ENCODE data around the gene DDN.

Gene DDN

DNA sequence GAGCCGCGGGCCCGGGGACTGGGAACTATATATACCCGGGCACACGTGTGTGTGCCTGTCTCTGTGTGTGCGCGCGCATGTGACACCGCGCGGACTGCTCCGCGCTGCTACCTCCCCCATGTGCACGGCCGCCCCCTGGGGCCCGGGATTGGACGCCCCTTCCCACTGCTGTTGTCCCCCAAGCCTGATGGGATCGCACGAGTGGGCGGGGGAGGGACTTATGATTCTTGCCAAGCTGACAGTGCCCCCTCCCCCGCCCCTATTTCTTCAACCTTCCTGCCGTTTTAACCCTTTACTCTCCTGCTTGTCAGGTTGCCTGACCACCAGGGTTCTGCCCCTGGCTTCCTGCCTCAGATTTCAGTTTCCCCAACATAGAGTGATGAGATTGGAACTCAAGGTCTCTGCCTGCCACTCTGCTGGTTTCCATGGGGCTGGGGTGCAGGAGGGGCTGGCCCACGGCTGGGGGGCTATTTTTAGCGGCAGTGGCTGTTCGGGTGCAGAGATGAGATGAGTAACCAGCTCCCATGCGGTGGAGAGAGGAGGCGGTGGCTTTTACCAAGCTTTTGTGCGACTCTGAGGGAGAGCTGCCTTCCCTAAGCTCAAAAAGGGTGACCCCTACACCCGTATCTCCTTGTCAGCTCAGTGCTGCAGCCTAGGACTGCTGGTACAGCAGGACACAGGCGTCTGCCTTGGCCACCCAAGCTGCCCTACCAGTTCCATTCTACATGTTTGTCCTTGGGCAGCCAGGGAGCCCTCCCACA lies at the start of gene DDN:
DDN (minus strand) TSS at position 5 of the 761 bp plus-strand sequence. CDS start 88 bp downstream, outside the sequence.
- peak; percentile 55 for DNase-seq

GRCh38 chr12:49048953-49049352 lies 49.8 kb upstream of the DDN start:
- no peak for DNase-seq

- DNase-seq = no peak
Measured at GRCh38 chr12:49046129-49046895, 47.1 kb upstream of the DDN start.

- no peak for DNase-seq
Measured at GRCh38 chr12:49044660-49045059, 45.5 kb upstream of the DDN start.

GRCh38 chr12:49043856-49044258 lies 44.7 kb upstream of the DDN start:
- DNase-seq = peak; percentile 40

DNA sequence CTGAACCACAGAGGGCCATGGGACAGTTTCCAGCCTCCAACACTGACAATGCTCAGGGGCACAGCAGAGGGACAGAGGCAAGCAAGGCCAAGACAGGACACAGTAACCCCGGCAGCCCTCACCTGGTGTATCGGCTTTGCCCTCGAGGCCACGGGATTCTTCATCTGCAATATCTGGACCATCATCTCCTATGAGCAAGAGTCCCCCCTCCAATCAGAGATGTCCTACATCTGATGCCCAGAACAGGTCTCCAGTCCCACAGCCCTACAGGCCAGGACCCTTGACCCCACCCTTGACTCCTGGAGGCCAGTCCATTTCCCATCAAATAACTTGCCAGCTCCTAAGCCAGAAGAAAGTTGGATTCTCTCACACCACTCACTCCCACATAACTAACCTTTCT lies 44.1 kb upstream of the DDN start:
- no peak for DNase-seq

GRCh38 chr12:49041881-49042484 lies 42.8 kb upstream of the DDN start:
- no peak for DNase-seq

DNA sequence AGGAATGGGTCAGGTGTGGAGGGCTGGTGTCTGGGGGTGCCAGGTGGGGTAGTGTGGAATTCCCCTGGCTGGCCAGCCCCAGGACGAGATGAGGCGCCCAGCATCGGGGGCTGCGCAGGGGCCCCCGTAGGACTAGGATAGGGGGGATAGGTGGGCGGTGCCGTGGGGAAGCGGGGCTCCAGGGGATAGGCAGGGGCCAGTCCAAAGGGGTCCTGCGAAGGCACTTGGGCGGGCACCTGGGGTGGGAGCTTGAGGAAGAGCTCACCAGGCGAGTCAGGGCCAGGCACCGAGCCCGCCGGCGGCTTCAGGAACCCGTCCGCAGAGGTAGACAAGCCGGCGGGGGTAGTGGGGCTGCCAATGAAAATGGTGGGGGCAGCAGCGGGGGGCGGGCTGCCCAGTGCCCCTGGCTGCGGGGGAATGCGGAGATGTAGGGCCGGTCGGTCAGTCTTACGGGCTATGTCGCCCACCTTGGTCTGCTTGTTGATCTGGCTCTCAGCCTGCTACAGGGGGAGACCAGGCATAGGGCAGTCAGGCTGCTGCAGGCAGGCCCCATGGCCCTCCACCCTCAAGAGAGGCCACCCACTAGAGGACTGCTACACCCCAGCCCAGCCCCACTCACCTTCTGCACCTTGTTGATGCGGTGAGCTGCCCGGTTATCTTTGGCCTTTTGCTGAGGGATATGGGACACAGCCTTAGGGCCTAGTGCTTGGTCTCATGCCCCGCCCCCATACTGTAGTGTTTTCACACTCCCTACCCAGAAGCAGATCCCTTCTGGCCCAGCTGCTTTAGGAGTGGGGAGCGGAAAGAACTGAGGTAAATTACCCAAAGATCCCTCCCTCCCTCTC lies 42.1 kb upstream of the DDN start:
- no peak for DNase-seq

GRCh38 chr12:49040364-49040855 lies 41.2 kb upstream of the DDN start:
- no peak for DNase-seq

DNA sequence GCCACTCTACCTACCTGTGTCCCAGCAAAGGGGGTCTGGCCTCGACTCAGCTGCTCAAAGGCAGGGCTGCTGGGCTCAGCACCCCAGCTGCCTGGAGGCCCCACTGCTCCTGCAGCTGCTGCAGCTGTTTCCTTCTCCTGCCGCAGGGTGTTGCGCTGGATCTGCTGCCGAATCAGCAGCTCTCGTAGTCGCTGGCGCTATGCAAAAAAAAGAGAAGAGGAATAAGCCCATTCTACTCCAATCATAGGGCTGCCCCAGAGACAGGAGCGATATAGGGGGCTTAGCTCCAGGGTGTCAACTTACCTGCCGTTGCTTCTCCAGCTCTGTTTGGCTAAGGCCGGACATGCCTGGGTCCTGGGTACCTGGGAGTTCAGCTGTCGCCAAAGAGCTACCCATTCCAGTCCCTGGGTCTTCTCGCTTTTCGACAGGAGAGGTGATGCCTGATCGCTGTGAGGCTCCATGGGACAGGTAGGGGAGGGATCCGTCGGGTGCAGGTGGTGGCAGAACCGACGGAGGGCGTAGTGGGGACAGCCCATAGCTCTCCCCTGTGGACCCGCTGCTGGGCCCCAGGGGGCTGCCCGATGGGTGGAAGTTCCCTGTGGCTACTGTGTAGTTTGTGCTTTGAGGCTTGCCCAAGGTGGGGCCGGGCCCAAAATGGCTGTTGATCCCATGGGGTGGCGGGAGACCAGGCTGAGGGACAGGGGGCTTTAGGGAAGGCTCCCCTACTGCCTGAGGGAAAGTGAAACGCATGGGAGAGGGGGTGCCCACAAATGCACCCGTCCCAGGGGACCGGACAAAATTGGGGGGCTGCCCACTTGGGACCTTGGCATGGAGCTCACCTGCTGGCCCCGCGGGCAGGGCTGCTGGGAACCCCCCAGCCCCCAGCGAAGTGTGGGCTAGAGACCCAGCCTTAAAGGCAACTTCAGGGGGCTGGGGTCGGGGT lies 40.5 kb upstream of the DDN start:
- no peak for DNase-seq

GRCh38 chr12:49038291-49038955 lies 39.2 kb upstream of the DDN start:
- no peak for DNase-seq

DNA sequence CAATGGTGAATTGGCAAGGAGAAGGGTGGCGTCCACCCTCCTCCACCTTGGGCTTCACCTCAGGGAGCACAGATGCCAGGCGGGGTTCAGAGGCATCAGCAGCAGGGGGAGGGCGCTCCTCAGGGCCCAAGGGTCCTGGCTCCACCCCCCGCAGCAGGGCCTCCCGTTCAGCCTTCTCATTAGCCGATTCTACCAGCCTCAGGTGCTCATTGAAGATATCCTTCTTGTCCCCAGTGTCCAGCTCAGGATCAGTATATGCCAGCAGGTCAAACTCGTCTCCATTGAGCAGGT lies 38.7 kb upstream of the DDN start:
- no peak for DNase-seq

- no peak for DNase-seq
Measured at GRCh38 chr12:49037111-49037946, 38.2 kb upstream of the DDN start.

DNA sequence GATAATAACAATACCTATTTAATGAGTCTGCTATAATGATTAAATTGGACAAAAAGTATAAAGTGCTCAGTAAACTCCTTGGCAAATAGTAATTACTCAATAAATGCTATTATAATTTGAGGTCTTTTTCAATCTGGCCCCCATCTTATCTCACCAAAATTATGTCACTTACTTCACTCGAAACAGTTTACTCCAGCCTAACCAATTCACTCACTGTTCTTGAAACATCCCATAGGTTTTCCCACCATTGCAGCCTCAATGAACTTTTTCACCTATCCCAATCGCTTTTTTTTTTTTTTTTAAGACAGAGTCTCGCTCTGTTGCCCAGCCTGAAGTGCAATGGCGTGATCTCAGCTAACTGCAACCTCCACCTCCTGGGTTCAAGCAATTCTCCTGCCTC lies 36.9 kb upstream of the DDN start:
- DNase-seq = no peak

- DNase-seq = no peak
Measured at GRCh38 chr12:49034286-49034622, 35.1 kb upstream of the DDN start.

GRCh38 chr12:49033611-49034285 lies 34.6 kb upstream of the DDN start:
- DNase-seq = no peak

GRCh38 chr12:49032679-49033447 lies 33.7 kb upstream of the DDN start:
- DNase-seq = no peak

DNA sequence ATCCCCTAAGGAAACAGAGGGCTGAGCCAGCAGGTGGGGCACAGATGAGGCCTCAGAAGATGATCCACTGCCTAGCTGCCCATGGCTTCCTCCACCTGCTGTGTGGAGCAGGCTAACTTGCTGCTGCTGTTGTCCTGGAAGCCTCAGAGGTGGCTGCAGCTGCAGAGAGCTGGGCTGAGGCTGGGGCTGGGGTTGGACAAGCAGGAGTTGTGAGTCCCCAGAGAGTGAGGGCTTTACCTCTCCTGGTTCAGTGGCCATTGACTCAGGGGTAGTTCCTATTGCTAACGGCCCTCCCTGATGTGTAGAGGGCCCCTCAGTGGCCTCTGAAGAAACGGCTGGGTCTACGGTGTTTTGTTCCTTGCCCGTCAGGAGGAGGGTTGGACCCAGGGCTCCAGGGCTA lies 33.1 kb upstream of the DDN start:
- no peak for DNase-seq

GRCh38 chr12:49031573-49032161 lies 32.5 kb upstream of the DDN start:
- no peak for DNase-seq
